Measurements from ENCODE around the gene FHAD1. TPM values are rescaled to one million over a fixed set of nuclear protein-coding genes. Genes with fewer than 3 reads are reported as not detected.

The FHAD1 gene
- total and polyA plus RNA-seq, 10 of the 15 experiments (the other 5 are each of a cell fraction or from before 2014, with no cell fraction given) = 0.09 to 1.0 (median 0.32) TPM; not detected in 2

DNA sequence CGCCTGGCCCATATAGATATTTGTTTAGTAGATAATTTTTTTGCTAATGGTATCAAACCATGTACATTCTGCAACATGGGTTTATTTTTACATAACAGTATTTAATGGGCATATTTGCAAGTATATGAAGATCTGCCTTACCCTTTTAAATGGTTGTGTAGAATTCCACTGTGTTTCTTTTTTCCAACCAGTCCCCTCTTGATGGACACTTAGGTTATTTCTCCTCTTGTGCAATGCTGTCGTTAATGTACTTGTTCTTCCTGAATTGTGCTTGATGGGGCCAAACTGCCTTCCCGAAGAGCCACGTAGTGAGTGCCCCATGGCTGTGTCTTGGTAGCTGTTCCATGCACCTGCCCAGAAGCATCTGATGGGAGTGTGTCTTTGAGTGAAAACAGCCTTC is 123.2 kb downstream of the FHAD1 start:
- H3K79me2 ChIP-seq (ENCODE audit: control insufficient read depth, insufficient read depth, low read length) = no peaks in the 10 kb centered on the region
- no peak overlapping the region for H3K27ac ChIP-seq (ENCODE audit: control insufficient read depth, insufficient read depth)
- H3K27me3 ChIP-seq (replicated peaks in 1 of 2; ENCODE audit: control insufficient read depth in 2 of 2, insufficient read depth in 2 of 2, low read length in 1 of 2) = peaks cover 0 to 2% of the 10 kb centered on the region in 2 experiments; a peak in 1 of 4 replicates
- no peaks in the 10 kb centered on the region for H4K20me1 ChIP-seq (ENCODE audit: control insufficient read depth, insufficient read depth)
- no TSS peak for BruUV-seq (replicated peaks)
- no peak overlapping the region for H2AFZ ChIP-seq (ENCODE audit: control insufficient read depth, low read depth, low read length)
- TF ChIP-seq PAX8 (IDR thresholded peaks at IDR 0.05) = no peak
- TF ChIP-seq FOS (IDR thresholded peaks at IDR 0.05; ENCODE audit: borderline replicate concordance, extremely low read depth, insufficient read length) = no peak
- TF ChIP-seq ZNF207 (IDR thresholded peaks at IDR 0.05; ENCODE audit: borderline replicate concordance) = no peak
- no peak for TF ChIP-seq ZNF24 (IDR thresholded peaks at IDR 0.05)
- TF ChIP-seq SMAD5 (IDR thresholded peaks at IDR 0.05; ENCODE audit: low read depth) = no peak
- TF ChIP-seq NFIC (IDR thresholded peaks at IDR 0.05; ENCODE audit: low read depth, low read length) = no peak
- TF ChIP-seq MTA2 (IDR thresholded peaks at IDR 0.05; ENCODE audit: low read depth) = no peak
- no peak for TF ChIP-seq SP1 (IDR thresholded peaks at IDR 0.05; ENCODE audit: low read depth, low read length)
- no peak for TF ChIP-seq CREB1 (IDR thresholded peaks at IDR 0.05; ENCODE audit: low read depth)
- no peak for TF ChIP-seq SRF (IDR thresholded peaks at IDR 0.05; ENCODE audit: low read depth in 2 of 2, low read length in 2 of 2)
- no peak for TF ChIP-seq FOXK2 (IDR thresholded peaks at IDR 0.05)
- TF ChIP-seq CBX3 (IDR thresholded peaks at IDR 0.05; ENCODE audit: borderline replicate concordance, low read depth) = no peak
- no peak for TF ChIP-seq RUNX3 (IDR thresholded peaks at IDR 0.05; ENCODE audit: low read length)
- TF ChIP-seq DPF2 (IDR thresholded peaks at IDR 0.05) = no peak
- no peak for TF ChIP-seq CEBPZ (IDR thresholded peaks at IDR 0.05; ENCODE audit: low read depth, low read length)
- TF ChIP-seq SUPT20H (IDR thresholded peaks at IDR 0.05; ENCODE audit: borderline replicate concordance, control insufficient read depth, low read depth, low read length) = no peak
- TF ChIP-seq EGR1 (IDR thresholded peaks at IDR 0.05; ENCODE audit: borderline replicate concordance in 1 of 2, low read depth in 2 of 2, low read length in 2 of 2) = no peak
- TF ChIP-seq, protein P1, sequence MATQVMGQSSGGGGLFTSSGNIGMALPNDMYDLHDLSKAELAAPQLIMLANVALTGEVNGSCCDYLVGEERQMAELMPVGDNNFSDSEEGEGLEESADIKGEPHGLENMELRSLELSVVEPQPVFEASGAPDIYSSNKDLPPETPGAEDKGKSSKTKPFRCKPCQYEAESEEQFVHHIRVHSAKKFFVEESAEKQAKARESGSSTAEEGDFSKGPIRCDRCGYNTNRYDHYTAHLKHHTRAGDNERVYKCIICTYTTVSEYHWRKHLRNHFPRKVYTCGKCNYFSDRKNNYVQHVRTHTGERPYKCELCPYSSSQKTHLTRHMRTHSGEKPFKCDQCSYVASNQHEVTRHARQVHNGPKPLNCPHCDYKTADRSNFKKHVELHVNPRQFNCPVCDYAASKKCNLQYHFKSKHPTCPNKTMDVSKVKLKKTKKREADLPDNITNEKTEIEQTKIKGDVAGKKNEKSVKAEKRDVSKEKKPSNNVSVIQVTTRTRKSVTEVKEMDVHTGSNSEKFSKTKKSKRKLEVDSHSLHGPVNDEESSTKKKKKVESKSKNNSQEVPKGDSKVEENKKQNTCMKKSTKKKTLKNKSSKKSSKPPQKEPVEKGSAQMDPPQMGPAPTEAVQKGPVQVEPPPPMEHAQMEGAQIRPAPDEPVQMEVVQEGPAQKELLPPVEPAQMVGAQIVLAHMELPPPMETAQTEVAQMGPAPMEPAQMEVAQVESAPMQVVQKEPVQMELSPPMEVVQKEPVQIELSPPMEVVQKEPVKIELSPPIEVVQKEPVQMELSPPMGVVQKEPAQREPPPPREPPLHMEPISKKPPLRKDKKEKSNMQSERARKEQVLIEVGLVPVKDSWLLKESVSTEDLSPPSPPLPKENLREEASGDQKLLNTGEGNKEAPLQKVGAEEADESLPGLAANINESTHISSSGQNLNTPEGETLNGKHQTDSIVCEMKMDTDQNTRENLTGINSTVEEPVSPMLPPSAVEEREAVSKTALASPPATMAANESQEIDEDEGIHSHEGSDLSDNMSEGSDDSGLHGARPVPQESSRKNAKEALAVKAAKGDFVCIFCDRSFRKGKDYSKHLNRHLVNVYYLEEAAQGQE (IDR thresholded peaks at IDR 0.05; ENCODE audit: low read depth, low read length) = no peak
- TF ChIP-seq HDGF (IDR thresholded peaks at IDR 0.05) = no peak
- no peak for TF ChIP-seq NR2F1 (conservative IDR thresholded peaks at IDR 0.05)
- FAIRE-seq (no peak), ATAC-seq (no peak), DNase-seq (ENCODE audit: low read depth, low spot score) (no peak)
- CTCF ChIA-PET = no interaction called here
- WGBS (ENCODE audit: insufficient coverage, insufficient replicate concordance, low lambda C conversion rate, missing lambda C conversion rate) = 28% methylated on average over 4 of the region's 4 CpGs
- H3K4me2 ChIP-seq (ENCODE audit: control insufficient read depth, insufficient read depth) = no peak overlapping the region
- no peaks in the 10 kb centered on the region for H3K9me3 ChIP-seq (replicated peaks; ENCODE audit: control insufficient read depth, insufficient read depth, low read length)
- H3K36me3 ChIP-seq (ENCODE audit: control insufficient read depth in 2 of 2, insufficient read depth in 2 of 2, low read length in 1 of 2) = no peaks in the 10 kb centered on the region
- no peak overlapping the region for H3K4me3 ChIP-seq
- SMC1A ChIA-PET (ENCODE audit: uncharacterized antibody, unreplicated experiment) = no interaction called here
- POLR2A ChIA-PET = no interaction called here
- intact Hi-C loops (cut with micrococcal nuclease; ENCODE audit: unreplicated experiment) (no loop called here), in situ Hi-C loops (cut with MboI) (no loop called here)
- RAD21 ChIA-PET (ENCODE audit: unreplicated experiment) = no interaction called here
- H3K4me1 ChIP-seq (ENCODE audit: control insufficient read depth, insufficient read depth, low read length) = no peaks in the 10 kb centered on the region
- H3K9ac ChIP-seq (ENCODE audit: control insufficient read depth, insufficient read depth, low read length) = no peak overlapping the region
